Globus pallidus (tissue), 1 donor: Measurements from ENCODE around the gene KIAA1217.

Source experiments
- DNase-seq: peaks from one replicate; pipeline ENCODE4 v3.0.0-alpha.2; 2015; ENCODE audit warnings: low spot score

KIAA1217 gene

GRCh38 chr10:24552346-24553016 is 343.5 kb downstream of the KIAA1217 start:
- DNase-seq = no peak

- DNase-seq = no peak
Observed at GRCh38 chr10:24553051-24553612, 344.2 kb downstream of the KIAA1217 start.

GRCh38 chr10:24554036-24554435 is 345.1 kb downstream of the KIAA1217 start:
- DNase-seq = no peak

- no peak for DNase-seq
Observed at GRCh38 chr10:24556126-24556749, 347.3 kb downstream of the KIAA1217 start.

DNA sequence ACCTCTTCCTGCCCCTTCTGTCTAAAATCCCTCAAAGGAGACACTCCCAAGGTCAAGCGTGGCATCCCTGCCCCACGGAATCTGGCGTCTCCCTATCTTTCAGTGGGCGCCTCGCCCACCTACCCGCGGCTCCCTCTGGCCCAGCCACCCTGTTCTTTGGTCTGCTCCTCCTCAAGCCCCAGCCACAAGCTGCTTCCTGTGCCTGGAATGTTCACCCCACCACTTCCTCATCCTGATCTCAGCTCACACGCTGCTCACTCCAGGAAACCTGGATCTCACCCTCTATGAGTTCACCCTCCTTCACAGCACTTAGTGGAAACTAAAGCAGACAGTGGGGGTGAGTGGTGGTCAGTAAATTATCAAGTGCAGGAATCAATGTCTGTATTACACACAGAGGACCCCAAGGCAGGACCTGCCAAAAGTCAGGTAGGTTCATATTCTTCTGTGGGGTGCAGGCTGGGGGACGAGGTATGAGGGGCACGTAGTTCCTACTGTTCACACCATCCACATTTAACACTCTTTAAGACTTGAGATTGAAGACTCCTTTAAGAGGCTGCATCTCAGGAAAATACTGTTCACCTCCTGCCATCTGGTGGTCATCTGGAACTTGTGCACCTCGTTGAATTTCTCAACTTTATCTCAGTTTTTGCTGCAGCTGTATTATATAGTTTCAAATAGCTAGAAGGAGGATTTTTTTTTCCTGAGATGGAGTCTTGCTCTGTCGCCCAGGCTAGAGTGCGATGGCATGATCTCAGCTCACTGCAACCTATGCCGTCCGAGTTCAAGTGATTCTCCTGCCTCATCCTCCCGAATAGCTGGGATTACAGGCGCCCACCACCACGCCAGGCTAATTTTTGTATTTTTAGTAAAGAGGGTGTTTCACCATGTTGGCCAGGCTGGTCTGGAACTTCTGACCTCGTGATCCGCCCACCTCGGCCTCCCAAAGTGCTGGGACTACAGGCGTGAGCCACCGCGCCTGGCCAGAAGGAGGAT is 348.1 kb downstream of the KIAA1217 start:
- DNase-seq = peak; percentile 25

DNA sequence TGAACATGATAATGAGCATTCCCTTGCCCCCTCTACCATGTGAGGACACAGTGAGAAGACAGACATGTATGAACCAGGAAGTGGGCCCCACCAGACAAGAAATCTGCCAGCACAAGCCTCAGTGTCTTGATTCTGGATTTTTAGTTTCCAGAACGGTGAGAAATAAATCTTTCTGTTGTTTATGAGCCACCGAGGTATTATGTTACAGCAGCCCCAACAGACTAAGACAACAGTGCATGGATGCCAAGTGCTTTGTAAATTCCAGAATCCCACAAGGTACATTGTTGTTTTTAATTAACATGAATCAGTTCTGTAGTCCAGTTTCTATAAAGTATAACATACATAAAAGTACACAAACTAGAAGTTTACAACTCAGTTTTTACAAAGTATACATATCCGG is 352.5 kb downstream of the KIAA1217 start:
- DNase-seq = no peak

- DNase-seq = no peak
Observed at GRCh38 chr10:24568042-24568441, 359.1 kb downstream of the KIAA1217 start.

GRCh38 chr10:24569330-24569796 is 360.4 kb downstream of the KIAA1217 start:
- no peak for DNase-seq

DNA sequence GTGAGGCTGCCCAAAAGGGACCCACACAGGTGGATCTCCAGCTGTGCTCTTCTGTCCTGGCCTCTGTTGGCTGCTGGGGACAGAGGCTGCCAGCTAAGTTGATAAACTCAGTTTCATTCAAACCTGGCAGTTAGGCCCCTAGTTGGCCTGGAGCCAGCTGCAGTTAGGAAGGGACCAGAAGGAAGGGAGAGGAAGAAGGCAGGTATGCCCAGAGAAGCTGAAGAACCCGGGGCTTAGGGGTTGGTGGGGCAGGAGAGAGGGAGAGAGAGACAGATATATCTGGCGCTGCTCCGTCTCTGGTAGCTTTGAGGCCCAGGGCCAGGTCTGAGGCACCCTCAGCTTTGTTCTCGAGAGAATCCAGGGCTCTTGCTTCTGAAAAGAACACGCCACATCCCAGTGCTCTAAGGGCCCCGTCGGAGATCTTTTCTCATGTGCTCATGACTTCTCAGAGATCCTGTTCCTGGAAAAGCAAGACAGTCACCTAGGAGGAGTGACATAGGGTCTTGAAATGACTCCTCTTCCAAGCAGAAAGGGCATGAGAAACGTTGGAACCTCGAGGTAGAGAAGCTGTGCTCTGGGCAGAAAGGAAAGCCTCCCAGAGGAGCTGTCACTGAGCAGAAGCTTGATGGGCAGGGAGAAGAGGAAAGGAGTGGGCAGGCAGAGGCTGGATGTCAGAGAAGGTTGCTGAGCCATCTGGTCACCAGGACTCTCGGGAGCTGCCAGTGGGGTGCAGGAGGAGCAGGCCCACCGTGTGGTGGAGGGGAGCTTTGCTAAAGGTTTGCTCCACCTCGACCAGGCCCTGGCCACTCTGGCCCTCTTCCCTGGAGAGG is 361.1 kb downstream of the KIAA1217 start:
- DNase-seq = no peak

- no peak for DNase-seq
Observed at GRCh38 chr10:24570658-24571426, 361.9 kb downstream of the KIAA1217 start.

- DNase-seq = no peak
Observed at GRCh38 chr10:24571870-24572450, 363.0 kb downstream of the KIAA1217 start.

- no peak for DNase-seq
Observed at GRCh38 chr10:24574161-24574560, 365.2 kb downstream of the KIAA1217 start.

- DNase-seq = no peak
Observed at GRCh38 chr10:24574578-24575155, 365.7 kb downstream of the KIAA1217 start.

- no peak for DNase-seq
Observed at GRCh38 chr10:24575481-24576002, 366.6 kb downstream of the KIAA1217 start.

GRCh38 chr10:24579448-24579847 is 370.5 kb downstream of the KIAA1217 start:
- DNase-seq = no peak

DNA sequence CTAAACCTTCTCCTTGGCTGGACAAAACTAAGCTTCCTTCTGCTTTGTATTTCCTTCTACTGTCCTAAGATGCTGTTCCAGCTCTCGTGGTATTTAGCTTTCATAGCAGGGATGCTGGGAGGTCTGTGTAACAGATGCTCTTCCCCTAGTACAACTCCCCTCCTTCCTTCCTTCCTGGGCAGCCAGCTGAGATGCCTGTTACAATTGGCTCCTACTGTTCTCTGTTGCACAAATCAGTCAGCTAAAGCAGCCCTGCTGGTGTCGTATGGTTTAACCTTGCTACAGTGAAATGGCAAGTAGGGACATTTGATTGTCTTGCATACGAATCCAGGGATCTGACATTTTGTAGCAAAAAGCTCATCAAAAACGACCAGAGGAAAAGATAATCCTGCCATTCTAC is 371.0 kb downstream of the KIAA1217 start:
- no peak for DNase-seq

DNA sequence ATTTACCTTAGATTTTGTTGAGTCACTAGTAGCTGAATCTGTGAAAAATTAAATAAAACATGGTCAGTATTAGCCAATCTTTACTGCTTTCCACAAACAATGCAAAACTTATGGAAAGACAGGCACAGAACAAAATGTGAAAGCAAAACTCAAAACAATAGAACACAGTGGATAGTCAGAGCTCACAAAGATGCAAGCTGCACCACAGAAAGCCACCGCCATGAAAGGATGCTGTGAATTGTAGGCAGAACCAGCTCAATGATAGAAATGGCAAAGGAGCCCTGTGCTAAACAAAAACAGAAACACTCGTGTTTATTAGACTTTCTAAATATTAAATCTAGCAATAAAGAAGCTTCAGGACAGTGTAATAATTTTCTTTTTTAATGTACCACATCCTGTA is 380.3 kb downstream of the KIAA1217 start:
- peak; percentile 64 for DNase-seq

GRCh38 chr10:24590697-24591457 is 381.9 kb downstream of the KIAA1217 start:
- no peak for DNase-seq
